NCI-H774 (cell line): ENCODE data around the gene BTN3A1.
"Not testable (repeated sequence)": the region's sequence is repeated elsewhere in the genome, so short reads cannot be mapped to it uniquely, and the experiment has no call there.

ENCODE experiments used
- DNase-seq: peaks from one replicate; lab custom pipeline; 2025; lab: John Stamatoyannopoulos, UW

BTN3A1 gene

GRCh38 chr6:26401987-26402658, at the start of gene BTN3A1:
TSS of gene BTN3A1 (plus strand) at chr6:26402275. CDS start at chr6:26405564, 3,289 bp downstream.
- peak; percentile 72 for DNase-seq

- no peak for DNase-seq
Measured at GRCh38 chr6:26352315-26352714, 49.8 kb upstream of the BTN3A1 start.

- no peak for DNase-seq
Measured at GRCh38 chr6:26354162-26354561, 47.9 kb upstream of the BTN3A1 start.

- no peak for DNase-seq
Measured at GRCh38 chr6:26355366-26355765, 46.7 kb upstream of the BTN3A1 start.

- not testable (repeated sequence) for DNase-seq
Measured at GRCh38 chr6:26357543-26357942, 44.5 kb upstream of the BTN3A1 start.

GRCh38 chr6:26358511-26358981, 43.5 kb upstream of the BTN3A1 start:
- no peak for DNase-seq

GRCh38 chr6:26359765-26360164, 42.3 kb upstream of the BTN3A1 start:
- DNase-seq, result no peak

GRCh38 chr6:26360451-26361416, 41.3 kb upstream of the BTN3A1 start:
- DNase-seq, result no peak

GRCh38 chr6:26361544-26361943, 40.5 kb upstream of the BTN3A1 start:
- DNase-seq, result no peak

- DNase-seq, result no peak
Measured at GRCh38 chr6:26362093-26362835, 39.8 kb upstream of the BTN3A1 start.

- no peak for DNase-seq
Measured at GRCh38 chr6:26362836-26363220, 39.2 kb upstream of the BTN3A1 start.

GRCh38 chr6:26363882-26364701, 38.0 kb upstream of the BTN3A1 start:
- no peak for DNase-seq

GRCh38 chr6:26365633-26365995, 36.5 kb upstream of the BTN3A1 start:
- no peak for DNase-seq

- no peak for DNase-seq
Measured at GRCh38 chr6:26366504-26366903, 35.6 kb upstream of the BTN3A1 start.

GRCh38 chr6:26367114-26367513, 35.0 kb upstream of the BTN3A1 start:
- no peak for DNase-seq

GRCh38 chr6:26371813-26372212, 30.3 kb upstream of the BTN3A1 start:
- DNase-seq, result not testable (repeated sequence)

- no peak for DNase-seq
Measured at GRCh38 chr6:26372308-26373144, 29.5 kb upstream of the BTN3A1 start.

GRCh38 chr6:26375270-26375669, 26.8 kb upstream of the BTN3A1 start:
- DNase-seq, result no peak

GRCh38 chr6:26377719-26378118, 24.4 kb upstream of the BTN3A1 start:
- DNase-seq, result no peak

- DNase-seq, result not testable (repeated sequence)
Measured at GRCh38 chr6:26378143-26378542, 23.9 kb upstream of the BTN3A1 start.

GRCh38 chr6:26379292-26379691, 22.8 kb upstream of the BTN3A1 start:
- no peak for DNase-seq
